CD4-positive, alpha-beta T cell treated with Interferon alpha-2 for 1 hour (primary cell): Measurements from ENCODE around the gene RUNX1.

Experiments used
- DNase-seq, 2 donors: peaks; one replicate each; pipeline ENCODE4 v3.0.0-alpha.2; 2020 to 2022

The RUNX1 gene

DNA sequence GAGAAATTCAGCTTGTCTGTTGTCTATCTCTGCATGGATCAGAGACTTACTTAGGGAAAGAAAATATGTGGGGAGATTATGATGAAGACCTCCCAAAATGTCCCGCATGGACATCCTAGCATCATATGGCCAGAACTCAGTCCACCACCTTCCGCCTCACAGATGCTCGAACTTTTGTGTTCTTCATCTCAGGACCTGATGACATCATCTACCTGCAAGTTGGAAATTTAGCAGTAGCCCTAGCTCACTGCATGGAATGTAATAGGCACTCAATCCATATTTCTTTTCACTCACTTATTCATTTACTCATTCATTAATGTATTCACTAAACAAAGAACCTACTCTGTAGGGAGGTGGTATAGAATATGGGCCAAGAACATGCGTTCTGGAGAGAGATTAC is 283.5 kb downstream of the RUNX1 start:
- no peak for DNase-seq

GRCh38 chr21:34764715-34765284 is 284.3 kb downstream of the RUNX1 start:
- DNase-seq, result no peak

DNA sequence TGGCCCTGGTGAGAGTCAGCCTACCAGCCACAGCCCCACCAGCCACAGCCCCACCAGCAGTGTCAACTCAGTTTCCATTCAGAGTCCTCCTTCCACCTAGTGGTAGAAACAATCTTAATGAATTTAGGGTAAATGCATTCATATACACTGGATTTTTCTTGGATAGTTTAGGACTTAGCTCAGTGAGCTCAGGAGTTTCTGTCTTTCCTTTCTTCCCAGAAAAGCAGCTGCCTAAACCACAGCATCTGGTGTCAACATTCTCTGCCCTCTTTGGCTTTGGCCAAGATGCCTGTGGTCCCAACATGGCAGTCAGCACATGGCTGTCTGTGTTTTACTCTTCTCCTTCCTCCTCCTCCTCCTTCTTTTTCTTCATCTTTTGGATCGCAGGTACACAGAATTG is 286.3 kb downstream of the RUNX1 start:
- no peak for DNase-seq

DNA sequence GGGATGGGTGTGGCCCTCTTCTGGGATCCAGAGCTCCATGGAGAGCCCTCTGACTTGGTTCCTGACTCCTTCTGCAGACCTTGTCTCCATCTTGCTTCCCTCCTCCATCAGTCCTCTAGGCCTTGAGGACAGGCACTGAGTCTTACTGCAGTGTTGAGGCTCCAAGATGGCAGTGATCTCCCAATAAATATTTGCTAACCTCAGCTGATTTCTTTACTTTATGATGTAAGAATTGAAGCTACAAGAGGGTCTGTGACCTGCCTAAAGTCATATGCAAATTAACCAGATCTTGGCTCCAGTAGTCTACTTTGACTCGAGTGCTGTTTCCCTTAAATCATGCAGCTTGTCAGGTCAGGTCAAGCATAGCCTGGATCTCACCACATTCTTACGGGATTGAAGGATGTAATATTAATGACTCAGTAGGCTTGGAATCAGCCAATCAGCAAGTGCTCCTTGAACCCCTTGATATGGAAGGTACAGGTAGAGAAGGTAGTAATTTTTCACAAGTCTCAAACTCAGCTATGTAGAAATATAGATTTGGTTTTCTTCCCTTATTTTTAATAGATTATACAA is 287.3 kb downstream of the RUNX1 start:
- no peak for DNase-seq

DNA sequence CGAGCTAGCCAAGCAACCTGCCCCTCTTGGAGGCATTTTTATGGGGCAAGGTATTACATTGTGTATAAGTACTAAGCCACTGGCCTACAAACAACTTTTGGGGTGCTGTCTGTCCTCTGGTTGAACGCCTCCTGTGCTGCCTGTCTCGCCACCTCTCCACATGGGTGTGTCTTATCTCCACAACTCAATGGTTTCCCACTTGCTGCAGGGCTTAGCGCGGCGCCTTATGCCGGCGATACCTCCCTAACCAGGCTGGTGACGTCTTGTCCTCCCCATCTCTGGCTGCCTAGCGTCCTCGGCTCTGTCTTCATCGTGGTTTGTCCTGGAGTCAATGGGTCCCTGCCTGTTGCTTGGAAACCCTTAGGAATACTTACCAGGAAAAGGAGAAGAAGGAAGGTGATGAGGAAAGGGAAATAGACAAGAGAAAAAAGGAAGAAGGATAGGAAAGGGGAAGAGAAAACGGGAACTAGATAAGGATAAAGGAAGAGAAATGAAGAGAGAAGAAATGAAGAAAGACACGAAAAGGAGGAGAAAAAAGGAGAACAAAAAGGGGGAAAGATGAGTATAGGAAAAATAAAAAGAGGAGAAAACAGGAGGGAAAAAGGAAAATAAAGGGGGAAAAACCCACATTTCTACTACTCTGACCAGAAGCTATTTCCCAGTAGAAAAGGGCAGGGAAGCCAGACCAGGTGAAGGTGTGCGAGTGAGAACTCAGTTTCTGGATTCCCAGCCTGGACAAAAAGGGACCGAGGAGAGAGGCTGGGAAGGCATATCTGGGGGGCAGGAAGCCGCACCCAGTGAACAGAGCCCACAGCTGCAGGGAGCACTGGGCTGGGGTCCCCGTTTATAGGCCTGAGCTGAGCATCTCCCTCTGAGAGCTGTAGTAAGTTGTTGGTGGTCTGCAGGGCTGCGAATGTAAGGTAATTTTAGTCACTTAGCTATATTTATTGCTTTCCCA is 294.1 kb downstream of the RUNX1 start:
- DNase-seq, result no peak

DNA sequence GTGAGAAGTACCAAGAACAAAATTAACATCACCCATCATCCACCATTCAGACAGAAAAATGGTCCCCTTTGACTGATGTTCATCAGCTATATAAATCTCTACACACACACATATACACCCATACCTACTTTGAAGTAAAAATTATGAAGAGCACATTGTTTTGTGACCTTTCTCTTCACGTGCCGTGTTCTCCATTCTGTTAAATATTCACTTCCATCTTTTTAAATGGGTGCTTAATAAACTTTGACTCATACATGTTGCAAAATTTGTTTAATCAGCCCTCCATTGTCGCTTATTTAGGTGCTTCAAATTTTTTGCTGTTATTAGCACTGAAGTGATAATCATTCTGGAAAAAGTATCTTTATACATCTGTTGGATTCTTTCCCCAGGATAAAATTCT is 300.2 kb downstream of the RUNX1 start:
- no peak for DNase-seq

GRCh38 chr21:34745557-34746255 is 303.4 kb downstream of the RUNX1 start:
- DNase-seq, result peak; percentile 57 to 68

DNA sequence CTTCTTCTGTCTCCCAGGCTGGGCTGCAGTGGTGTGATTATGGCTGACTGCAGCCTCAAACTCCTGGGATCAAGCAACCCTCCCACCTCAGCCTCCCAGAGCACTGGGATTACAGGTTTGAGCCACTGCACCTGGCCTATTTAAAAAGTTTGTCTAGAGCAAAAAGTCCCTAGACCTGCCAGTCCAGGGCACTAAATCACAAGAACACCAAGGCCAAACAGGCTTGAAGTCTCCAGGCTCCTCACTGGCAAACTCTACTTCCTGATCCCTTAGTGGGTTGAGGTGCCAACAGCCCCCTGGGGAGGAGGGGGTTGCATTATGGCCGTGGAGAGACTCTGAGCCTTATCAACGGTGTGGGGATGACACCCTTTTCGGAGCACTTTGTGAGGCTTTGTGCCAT is 304.3 kb downstream of the RUNX1 start:
- DNase-seq, result no peak

- DNase-seq, result no peak
Measured at GRCh38 chr21:34743831-34744230, 305.3 kb downstream of the RUNX1 start.

GRCh38 chr21:34743285-34743684 is 305.8 kb downstream of the RUNX1 start:
- DNase-seq, result no peak

DNA sequence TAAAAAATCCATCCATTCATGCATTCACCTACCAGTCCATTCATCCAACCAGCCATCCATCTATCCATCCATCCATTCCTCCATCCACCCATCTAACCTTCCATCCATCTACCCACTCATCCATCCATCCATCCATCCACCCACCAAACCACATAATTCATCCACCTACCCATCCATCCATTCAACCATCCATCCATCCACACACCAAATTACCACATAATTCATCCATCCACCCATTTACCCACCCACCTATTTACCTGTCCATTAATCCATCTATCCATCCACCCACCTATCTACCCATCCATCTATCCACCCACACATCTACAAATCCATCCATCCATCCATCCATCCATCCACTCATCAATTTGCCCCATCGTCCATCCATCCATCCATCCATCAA is 308.9 kb downstream of the RUNX1 start:
- DNase-seq, result no peak
